GM19468 (cell line): ENCODE measurements around the gene LDLRAD3.
"Not testable (repeated sequence)": the region's sequence is repeated elsewhere in the genome, so short reads cannot be mapped to it uniquely, and the experiment has no call there.

Source experiments
- ATAC-seq: cut with Tn5 transposase; IDR thresholded peaks from one replicate; pipeline ENCODE4 v1.9.1; 2021; ENCODE audit warnings: mild to moderate bottlenecking, moderate library complexity, moderate number of reproducible peaks; ENCODE audit not compliant: unreplicated experiment; ENCODE audit errors: extremely low read depth

Gene LDLRAD3

DNA sequence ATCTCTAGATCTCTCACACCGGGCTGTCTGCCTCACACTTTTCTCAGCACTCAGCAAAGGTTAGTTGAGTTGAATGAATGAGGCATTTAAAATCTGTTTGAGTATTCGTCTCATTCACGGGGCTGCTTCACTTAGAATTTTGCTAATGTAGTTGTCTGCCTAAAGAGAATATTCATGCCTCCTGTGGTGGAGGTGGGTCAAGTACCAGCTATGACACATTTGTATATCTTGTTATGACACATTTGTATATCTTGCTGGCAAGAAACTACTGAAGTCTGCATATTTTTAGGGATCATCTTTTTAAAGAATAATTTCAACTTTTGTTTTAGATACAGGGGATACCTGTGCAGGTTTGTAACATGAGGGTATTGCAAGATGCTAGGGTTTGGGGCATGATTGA, 43.1 kb downstream of the LDLRAD3 start:
- no peak for ATAC-seq

DNA sequence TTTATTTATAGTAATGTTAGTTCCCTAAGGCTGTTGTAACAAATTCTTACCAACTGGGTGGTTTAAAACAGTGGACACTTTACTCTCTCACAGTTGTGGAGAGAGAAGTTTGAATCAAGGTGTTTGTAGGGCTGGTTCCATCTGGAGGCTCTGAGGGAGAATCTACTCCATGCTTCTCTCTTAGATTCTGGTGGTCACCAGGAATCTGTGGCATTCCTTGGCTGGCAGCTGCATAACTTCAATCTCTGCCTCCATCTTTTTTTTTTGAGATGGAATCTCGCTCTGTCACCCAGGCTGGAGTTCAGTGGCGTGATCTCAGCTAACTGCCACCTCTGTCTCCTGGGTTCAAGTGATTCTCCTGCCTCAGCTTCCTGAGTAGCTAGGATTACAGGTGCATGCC, 46.3 kb downstream of the LDLRAD3 start:
- no peak for ATAC-seq

DNA sequence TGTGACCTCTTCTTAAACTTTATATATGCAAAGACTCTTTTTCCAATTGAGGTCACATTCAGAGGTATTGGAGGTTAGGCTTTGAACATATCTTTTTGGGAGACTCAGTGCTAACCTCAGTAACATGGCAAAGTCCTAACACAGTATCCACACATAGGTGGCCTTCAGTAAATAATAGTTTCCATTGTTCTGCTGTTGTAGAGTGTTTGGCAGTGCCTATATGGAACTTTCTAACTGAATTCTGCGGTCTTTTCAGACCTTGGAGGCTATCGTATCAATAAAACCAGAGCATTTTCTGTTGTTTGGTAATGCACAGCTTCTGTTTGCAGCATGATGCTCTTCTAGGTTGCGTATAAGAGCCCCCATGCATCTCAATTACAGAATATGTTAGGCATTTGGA, 47.0 kb downstream of the LDLRAD3 start:
- no peak for ATAC-seq

DNA sequence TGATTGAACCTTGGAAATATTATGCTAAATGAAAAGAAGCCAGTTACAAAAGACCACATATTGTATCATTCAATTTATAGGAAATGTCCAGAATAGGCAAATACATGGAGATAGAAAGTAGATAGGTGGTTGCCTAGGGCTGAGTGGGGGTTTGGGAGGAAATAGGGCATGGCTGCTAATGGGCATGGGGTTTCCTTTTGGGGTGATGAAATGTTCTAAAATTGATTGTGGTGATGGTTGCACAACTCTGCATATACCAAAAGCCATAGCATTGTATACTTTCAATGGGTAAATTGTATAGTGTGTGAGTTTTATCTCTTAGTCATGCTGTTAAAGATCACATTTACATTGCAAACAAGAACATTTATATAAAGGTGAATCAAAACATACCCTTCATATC, 48.7 kb downstream of the LDLRAD3 start:
- ATAC-seq: no peak

DNA sequence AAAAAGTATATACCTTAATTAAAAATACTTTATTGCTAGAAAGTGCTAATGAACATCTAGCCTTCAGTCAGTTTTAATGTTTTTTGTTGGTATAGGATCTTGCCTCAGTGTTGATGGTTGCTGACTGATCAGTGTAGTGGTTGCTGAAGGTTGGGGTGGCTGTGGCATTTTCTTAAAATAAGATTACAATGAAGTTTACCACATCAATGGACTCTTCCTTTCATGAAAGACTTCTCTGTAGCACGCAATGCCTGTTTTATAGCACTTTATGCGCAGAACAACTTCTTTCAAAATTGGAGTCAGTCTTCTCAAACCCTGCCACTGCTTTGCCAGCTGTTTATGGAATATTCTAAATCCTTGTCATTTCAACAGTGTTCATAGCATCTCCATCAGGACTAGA, 50.6 kb downstream of the LDLRAD3 start:
- ATAC-seq: no peak

DNA sequence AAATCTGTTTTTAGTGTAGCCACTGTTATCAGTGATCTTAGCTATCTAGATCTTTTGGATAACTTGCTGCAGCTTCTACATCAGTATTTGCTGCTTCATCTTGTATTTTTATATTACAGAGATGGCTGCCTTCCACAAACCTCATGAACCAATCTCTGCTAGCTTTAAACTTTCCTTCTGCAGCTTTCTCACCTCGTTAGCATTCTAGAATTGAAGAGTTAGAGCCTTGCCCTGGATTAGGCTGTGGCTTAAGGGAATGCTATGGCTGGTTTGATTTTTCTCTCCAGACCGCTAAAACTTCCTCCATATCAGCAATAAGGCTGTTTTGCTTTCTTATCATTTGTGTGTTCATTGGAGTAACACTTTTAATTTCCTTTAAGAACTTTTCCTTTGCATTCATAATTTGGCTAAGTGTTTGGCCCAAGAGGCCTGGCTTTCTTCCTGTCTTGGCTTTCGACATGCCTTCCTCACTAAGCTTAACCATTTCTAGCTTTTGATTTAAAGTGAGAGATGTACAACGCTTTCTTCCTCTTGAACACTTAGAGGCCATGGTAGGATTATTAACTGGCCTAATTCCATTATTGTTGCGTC, 51.9 kb downstream of the LDLRAD3 start:
- no peak for ATAC-seq

DNA sequence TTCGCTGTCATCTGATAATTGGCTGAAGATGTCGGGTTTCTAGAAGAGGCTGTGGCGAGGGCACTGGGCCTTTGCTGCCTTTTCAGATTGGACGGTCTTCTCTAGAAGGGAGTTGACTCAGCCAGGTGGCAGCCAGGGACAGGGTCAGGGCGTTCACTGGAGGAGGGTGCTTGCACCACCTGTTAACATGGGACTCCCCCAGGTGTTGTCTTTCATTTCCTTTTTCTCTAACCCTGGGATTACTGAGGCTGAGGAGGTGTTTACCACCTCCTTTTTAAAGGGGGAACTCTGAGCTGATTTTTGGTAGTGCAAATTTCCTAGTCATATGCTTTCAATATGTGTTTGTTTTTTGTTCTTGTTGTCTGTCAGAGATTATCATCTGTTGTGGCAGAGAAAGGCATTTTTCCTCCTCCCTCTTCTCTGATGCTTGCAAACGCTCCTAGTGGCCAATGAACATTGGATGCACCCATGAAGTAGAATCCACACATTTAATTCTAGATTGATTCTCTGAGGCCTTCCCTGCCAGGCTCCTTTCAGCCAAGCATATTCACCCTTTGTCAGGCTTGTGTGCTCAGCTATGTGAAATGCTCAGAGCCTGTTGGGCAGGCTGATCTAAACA, 54.1 kb downstream of the LDLRAD3 start:
- ATAC-seq: no peak

DNA sequence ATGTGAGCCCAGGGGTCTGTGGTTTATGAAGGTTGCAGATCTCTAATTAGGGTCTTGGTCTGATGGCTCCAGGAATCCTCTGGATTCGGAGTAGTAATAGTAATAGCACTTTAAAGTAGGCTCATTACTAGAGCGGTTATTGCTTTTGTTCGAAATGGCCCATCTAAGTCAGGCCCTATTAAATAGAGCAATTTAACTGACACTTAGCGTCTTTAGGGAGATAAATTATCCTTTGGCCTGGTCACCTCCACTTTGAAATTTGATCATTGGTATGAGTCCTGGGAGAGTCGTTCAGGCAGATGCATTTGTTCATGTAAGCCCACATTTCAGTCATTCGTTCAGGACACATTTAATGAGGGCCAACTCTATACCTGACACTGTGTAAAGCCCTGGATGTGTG, 54.8 kb downstream of the LDLRAD3 start:
- ATAC-seq: no peak

DNA sequence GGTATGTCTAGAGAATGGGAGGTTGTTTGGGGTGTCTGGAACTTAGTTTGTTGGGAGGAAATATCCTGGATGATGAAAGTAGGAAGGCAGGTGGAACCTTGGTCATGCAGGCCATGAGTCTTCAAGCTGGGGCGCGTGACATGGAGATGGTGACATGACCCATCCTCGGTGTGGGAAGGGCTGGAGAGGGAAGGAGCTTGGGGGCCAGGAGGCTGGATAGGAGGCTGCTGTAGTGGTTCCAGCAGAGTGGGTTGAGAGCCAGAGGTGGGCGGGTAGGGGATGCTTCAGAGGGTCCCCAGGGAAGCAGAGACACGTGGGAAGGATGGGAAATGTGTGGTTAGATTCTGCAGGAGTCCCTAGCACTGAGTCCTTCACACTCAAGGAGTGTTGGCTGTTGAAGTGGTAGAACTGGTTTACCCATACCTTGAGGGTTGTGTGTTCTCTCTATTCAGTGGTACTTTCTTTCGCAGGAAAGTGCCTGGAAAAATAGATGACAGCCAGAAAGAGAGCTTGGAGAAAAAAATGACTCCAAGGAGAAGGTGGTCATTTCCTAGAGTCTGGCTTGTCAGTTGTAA, 56.8 kb downstream of the LDLRAD3 start:
- no peak for ATAC-seq

DNA sequence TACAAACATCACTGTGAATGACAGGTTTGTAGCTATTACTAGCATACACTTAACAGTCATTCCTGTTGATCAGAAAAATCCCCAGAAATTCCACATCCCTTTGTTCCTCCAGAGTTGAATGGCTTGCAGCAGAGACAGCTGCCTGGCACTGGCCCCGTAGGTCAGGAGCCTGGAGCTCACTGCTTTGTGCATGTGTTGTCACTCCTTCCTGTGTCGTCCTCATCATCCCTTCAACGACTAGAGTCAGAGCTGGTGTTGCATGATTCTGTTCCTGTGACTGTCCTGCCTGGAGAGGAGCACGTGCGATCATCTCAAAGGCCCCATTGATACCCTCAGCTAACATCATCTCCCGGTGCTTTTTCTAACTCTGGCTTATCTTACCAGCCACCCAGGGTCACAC, 58.3 kb downstream of the LDLRAD3 start:
- no peak for ATAC-seq

DNA sequence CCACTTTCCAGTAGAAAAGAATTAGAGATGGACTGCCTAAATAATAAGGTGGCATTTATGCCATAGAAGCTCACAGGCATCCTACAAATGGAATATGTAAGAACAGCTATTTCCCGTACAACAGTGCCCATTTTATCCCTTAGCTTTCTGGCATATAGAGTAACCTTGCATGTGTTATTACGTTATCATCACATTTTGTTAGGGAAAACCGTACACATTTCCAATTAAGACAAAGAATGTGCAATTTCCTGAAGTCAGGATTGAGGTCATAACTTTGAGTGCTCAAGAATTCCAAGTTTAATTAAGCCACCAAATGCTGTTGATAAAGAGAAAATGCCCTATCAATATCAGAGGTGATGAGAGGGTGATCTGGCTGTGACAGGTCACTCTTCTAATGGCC, 58.9 kb downstream of the LDLRAD3 start:
- no peak for ATAC-seq

DNA sequence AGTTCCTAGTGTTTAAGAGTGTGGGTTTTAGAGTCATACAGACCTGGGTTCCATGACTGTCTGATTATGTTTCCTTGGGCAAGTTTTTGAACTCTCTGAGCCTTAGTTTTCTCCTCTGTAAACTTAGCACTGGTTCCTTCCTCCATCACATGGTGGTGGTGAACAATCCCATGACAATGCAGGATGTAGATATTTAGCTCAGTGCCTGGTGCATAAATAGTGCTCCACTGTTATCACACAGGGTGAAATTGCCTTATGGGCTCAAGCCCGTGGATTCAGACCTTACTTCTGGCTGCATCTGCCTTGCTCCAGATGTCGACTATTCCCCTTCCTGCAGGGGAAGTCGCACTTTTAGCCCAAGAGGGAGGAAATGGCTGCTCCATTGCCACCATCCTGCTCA, 62.7 kb downstream of the LDLRAD3 start:
- no peak for ATAC-seq

DNA sequence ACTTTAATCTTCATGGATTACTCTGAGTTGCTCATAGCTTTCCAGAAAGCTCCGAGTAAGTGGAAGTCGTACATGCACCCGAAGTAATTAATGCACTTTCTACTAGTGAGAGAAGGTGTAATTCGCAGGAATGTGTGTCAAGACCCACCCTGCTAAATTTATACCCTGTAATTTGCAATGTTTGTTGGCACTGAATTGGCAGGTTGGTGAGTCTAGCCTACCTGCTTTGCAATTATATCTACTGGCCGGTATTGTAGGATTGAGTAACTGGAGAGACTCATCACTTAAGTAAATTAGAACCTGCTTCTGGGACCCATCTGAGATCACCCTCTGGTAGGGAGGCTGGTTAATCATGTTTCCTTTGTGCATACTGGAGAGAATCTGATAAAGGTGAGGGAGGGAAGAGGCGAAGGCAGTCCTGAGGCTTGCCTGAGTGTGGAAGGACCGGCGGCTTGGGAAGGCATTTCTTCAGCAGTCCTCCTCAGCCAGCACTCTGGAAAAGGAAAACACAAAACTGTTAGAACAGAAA, 63.3 kb downstream of the LDLRAD3 start:
- ATAC-seq: no peak

DNA sequence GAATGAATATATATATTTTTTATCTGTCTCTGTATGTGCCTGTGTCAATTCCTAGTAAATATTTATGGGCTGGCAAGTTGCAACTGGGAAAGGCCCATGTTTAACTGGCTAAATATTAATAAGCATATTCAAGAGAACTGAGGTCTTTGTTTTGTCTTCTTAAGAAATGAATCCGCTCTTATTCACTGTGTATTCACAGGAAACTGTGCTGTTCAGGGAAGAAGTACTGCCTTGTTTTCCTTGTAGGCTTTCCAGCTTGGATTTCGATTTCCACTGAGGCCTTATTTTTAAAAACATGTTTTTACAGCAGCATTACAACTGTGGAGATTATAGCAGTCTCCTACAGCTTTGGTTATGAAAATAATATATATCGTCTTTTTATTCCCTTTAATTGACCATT, 64.7 kb downstream of the LDLRAD3 start:
- ATAC-seq: no peak

DNA sequence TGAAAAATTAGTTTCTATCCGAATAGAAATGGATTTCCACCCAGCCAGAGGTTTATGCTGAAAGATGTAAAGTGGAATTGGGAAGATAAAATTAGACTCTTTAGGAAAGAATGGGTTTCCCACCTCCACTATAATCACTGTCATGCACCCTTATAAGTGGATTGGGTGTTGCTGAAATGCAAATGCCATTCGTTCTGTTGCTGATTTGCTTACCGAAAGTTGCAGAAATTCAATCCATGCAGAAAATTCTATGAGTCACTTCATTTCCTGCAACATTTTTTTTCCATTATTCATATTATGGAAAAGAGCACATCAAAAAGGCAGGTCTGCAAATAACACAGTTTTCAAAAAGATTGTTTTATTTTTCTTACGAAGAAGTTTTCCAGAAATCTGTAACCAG, 65.6 kb downstream of the LDLRAD3 start:
- no peak for ATAC-seq

DNA sequence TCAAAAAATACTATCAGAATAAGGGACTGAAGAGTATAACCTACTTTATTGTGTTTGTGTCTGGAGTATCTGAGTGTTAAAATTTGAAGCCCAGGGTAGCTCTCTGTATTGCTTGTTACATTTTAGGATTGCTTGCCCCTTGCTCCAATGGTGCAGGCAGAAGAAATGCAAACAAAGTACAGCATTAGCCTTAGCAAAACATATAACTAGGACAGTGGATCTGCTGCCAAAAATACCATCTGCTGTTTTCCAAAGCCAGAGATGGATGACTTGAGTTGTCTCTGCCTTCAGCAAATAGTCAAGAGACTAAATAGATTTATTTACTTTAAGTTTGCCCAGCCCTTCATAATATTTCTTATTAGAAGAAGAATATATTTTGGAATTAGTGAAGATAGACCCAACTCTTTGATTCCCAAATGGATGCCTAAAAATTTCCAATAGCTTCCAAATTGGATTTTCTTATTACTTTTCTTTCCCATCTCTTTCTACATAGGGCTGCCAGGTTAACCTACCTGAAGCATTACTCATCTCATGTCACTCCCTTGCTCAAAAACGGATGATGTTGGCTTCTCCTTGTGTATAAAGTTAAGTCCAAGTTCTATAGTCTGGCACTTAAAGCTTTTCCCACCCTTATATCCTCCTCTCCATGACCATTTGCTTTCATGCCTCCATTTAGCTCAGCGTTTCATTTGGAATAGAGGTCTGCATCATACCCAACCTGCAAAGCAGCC, 66.3 kb downstream of the LDLRAD3 start:
- ATAC-seq: no peak

DNA sequence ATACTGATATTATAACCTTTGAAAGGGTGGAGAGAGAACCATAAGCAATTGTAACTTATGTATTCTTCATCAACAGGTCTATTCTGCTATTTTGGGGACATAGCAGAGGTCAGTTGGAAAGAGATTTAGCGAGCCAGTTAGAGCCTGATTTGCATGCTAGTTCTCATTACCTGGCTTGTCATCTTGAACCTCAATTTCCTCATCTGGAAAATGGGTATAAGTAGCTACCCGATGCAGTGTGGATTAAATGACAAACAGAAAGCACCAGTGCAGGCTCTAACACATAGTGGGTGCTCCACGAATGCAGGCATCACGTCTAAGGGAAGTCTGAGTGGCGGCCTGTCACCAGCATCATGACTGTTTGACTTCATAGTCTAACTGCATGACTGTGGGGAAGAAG, 67.7 kb downstream of the LDLRAD3 start:
- no peak for ATAC-seq

DNA sequence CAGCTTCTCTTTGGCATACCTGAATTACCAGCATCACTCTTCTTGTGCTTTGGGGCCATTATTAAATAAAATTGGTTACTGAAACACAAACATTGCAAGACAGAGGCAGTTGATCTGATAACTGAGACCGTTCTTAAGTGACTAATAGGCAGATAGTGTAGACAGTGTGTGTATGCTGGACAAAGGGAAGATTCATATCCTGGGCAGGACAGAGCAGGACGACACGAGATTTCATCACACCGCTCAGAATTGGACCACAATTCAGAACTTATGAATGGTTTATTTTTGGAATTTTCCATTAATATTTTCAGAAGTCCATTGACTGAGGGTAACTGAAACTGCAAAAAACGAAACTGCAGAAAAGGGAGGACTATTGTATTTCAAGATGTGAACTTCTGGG, 68.6 kb downstream of the LDLRAD3 start:
- ATAC-seq: no peak

DNA sequence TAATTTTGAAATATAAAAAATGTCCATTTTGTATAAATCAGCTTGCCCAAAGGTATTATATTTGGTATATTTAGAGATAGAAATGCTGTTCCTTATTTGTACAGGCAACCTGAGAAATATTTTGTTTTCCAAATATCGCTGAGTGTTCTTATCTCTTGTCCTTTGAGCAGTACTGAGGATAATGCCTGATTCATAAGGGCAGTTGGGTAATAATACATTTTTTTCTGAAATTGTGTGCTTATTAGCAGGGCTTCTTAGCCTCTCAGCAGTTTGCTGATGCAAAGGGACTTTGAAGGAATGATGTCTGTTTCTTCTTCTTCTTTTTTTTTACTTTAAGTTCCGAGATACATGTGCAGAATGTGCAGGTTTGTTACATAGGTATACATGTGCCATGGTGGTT, 69.1 kb downstream of the LDLRAD3 start:
- ATAC-seq: no peak

DNA sequence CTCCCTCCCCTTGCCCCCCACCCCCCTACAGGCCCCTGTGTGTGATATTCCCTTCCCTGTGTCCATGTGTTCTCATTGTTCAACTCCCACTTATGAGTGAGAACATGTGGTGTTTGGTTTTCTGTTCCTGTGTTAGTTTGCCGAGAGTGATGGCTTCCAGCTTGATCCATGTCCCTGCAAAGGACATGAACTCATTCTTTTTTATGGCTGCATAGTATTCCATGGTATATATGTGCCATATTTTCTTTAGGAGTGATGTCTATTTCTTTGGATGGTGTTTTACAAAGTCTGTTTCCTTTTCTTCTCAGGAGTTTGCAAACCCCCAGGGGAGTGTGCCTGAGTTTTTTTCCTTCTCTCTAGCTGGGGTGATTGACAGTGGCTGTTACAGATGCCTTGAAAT, 69.6 kb downstream of the LDLRAD3 start:
- ATAC-seq: not testable (repeated sequence)
